AG04450 (cell line): ENCODE measurements around the gene RABGGTA. TPM values are rescaled to one million over a fixed set of nuclear protein-coding genes. Genes with fewer than 3 reads are reported as not detected.

ENCODE experiments used
- CTCF ChIA-PET: fragments of 300-600, 350-600 bp; formaldehyde crosslinking; extraction: SDS; loops from one replicate; lab custom pipeline; 2022; ENCODE audit warnings: antibody characterized with exemption, inconsistent platforms; lab: Charles Lee
- POLR2A ChIA-PET: fragments of 350-600 bp; formaldehyde crosslinking; extraction: SDS; loops from one replicate; lab custom pipeline; 2021; ENCODE audit warnings: antibody characterized with exemption, inconsistent platforms; lab: Yijun Ruan, JAX
- DNase-seq: peaks from one replicate; pipeline ENCODE4 v3.0.0-alpha.2; 2011; ENCODE audit warnings: low read depth, low spot score
- H3K27ac ChIP-seq: one replicate; pipeline ENCODE4 v1.5.1; 2012; ENCODE audit warnings: low read depth, low read length, control low read depth
- H3K27me3 ChIP-seq: one replicate; pipeline ENCODE4 v1.6.0; 2012; ENCODE audit warnings: low read length; ENCODE audit not compliant: control insufficient read depth, insufficient read depth
- H3K4me3 ChIP-seq: 2 replicates; pipeline ENCODE4 v1.5.1; 2011; ENCODE audit warnings: mild to moderate bottlenecking, low read depth, low read length, control low read depth
- H3K9me3 ChIP-seq: 2 replicates; pipeline ENCODE4 v1.5.1; 2012; ENCODE audit warnings: low read length; ENCODE audit not compliant: control insufficient read depth, insufficient read depth
- CTCF ChIP-seq: IDR thresholded peaks from 2 replicates; pipeline ENCODE4 v1.5.1; 2011; ENCODE audit warnings: low read depth, low read length, control low read depth, inconsistent platforms
- polyA plus RNA-seq: library from polyadenylated mRNA; depleted of rRNA; stranded (reverse); fragments of >200 nt; gene quantifications from 2 replicates; pipeline ENCODE4 v1.2.3, GENCODE V29; 2011

RABGGTA gene
- polyA plus RNA-seq, 1 experiment: 17.9 TPM

GRCh38 chr14:24262821-24263733 lies 8.3 kb downstream of the RABGGTA start, which contains the start of gene TGM1:
TGM1 (minus strand) TSS chr14:24263177; CDS start chr14:24262352, 825 bp downstream.
- POLR2A ChIA-PET: no interaction called here

GRCh38 chr14:24261969-24262327 lies 9.4 kb downstream of the RABGGTA start:
- no peak for TF ChIP-seq CTCF
- Histone ChIP-seq H3K27me3 (no peaks in the 10 kb centered on the region), H3K4me3 (no peak overlapping the region), H3K9me3 (no peaks in the 10 kb centered on the region), H3K27ac (no peak overlapping the region)
- ChIA-PET CTCF (interaction anchor here (1.3 kb wide), 1 partner anchor 19 kb away, joined by 3 read pairs; the partner anchor contains the start of gene TINF2), POLR2A (interaction anchor here (1.3 kb wide), 1 partner anchor 9 kb away, joined by 4 read pairs; no protein-coding TSS in a partner anchor)
- no peak for DNase-seq

More at GRCh38 chr14:24262821-24263733, 8.3 kb downstream of the RABGGTA start, which contains the start of gene TGM1:
- no peak for DNase-seq
- TF ChIP-seq CTCF: no peak
- Histone ChIP-seq H3K27ac (no peak within 1 kb of the TSS), H3K27me3 (no peaks in the 10 kb centered on the region), H3K9me3 (no peaks in the 10 kb centered on the region), H3K4me3 (no peak within 1 kb of the TSS)
- CTCF ChIA-PET: interaction anchor here (1.3 to 1.4 kb wide), 2 partner anchors 20 to 168 kb away, joined by 3 read pairs; partner anchors contain the start of gene TINF2

- DNase-seq: no peak
- H3K27me3 ChIP-seq: no peaks in the 10 kb centered on the region
- H3K4me3 ChIP-seq: no peak overlapping the region
- H3K9me3 ChIP-seq: no peaks in the 10 kb centered on the region
- CTCF ChIA-PET: interaction anchor here (1.1 to 1.3 kb wide), 2 partner anchors 19 to 46 kb away, joined by 3 read pairs; partner anchors contain the start of genes CIDEB and TINF2
- POLR2A ChIA-PET: interaction anchor here (1.3 kb wide), 1 partner anchor 10 kb away, joined by 4 read pairs; no protein-coding TSS in a partner anchor
- H3K27ac ChIP-seq: no peak overlapping the region
- TF ChIP-seq CTCF: no peak
Observed at GRCh38 chr14:24261256-24261968, 10.0 kb downstream of the RABGGTA start.

- DNase-seq: no peak
- POLR2A ChIA-PET: no interaction called here
- H3K27ac ChIP-seq: no peak overlapping the region
- H3K4me3 ChIP-seq: no peak overlapping the region
- TF ChIP-seq CTCF: no peak
- CTCF ChIA-PET: interaction anchor here (1.1 kb wide), 1 partner anchor 47 kb away, joined by 3 read pairs; the partner anchor contains the start of gene CIDEB
- no peaks in the 10 kb centered on the region for H3K9me3 ChIP-seq
- H3K27me3 ChIP-seq: no peaks in the 10 kb centered on the region
Observed at GRCh38 chr14:24260780-24261157, 10.6 kb downstream of the RABGGTA start.
